ENCODE data around the gene CAMK1. TPM values are rescaled to one million over a fixed set of nuclear protein-coding genes. Genes with fewer than 3 reads are reported as not detected.

The CAMK1 gene
- total and polyA plus RNA-seq, 9 of the 15 experiments (the other 6 are each of a cell fraction or from before 2014, with no cell fraction given), result 0.23 to 10.7 (median 6.0) TPM

DNA sequence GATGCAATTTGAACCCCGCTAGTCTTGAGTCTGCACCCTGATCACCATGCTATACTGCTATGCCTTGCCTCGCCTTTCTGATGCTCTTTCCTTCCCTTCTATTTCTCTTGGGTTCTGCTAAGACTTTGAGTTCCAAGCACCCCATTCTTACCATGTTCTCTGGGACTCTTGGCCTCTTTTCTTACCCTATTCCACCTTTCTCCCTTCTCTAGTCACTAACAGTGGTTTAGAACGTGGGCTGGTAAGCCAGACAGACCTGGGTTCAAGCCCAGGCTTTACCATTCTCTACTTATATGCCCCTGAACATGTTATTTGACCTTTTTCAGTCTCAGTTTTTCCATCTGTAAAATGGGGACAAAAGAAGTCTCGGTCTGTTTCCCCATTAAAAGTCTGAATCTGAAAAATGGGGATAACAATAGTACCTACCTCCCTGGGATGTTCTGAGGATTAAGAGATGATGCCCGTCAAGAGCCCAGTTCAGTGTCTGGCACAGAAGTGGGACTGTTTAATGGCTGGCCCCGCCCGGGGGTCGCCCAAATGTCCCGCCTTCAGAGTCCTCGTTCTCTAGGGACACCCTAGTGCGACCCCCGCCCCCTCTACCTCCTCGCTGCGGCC is 22.1 kb upstream of the CAMK1 start (continued):
- TF ChIP-seq ZBTB1 (CRISPR knock-in tag; IDR thresholded peaks at IDR 0.05; ENCODE audit: borderline replicate concordance, low read depth) (0 out of 2 replicates have a peak, but pooled peaks have one; percentile 34), CREM (IDR thresholded peaks at IDR 0.05; ENCODE audit: low read depth) (no peak), RCOR1 (IDR thresholded peaks at IDR 0.05; ENCODE audit: borderline replicate concordance in 1 of 2, low read depth in 2 of 2, low read length in 2 of 2) (peak in 1 of 2 experiments; percentile 64; a peak in 2 of 4 replicates), MIER1 (IDR thresholded peaks at IDR 0.05; ENCODE audit: low read depth) (peak; percentile 62; the same call in 1 of the 2 replicates), ZNF551 (CRISPR knock-in tag; IDR thresholded peaks at IDR 0.05) (0 out of 2 replicates have a peak, but pooled peaks have one; percentile 65), TEAD1 (CRISPR knock-in tag; IDR thresholded peaks at IDR 0.05) (peak in 1 of 2 experiments; percentile 37; a peak in 1 of 4 replicates), NCOA4 (IDR thresholded peaks at IDR 0.05; ENCODE audit: partially characterized antibody) (no peak), HCFC1 (IDR thresholded peaks at IDR 0.05; ENCODE audit: low read depth, low read length) (0 out of 2 replicates have a peak, but pooled peaks have one; percentile 9), EWSR1 (IDR thresholded peaks at IDR 0.05; ENCODE audit: borderline replicate concordance, low read depth, partially characterized antibody) (no peak), CBX1 (IDR thresholded peaks at IDR 0.05; ENCODE audit: low read depth) (peak; percentile 81; the same call in 1 of the 2 replicates), TEAD2 (tag; IDR thresholded peaks at IDR 0.05) (no peak), POLR2AphosphoS2 (IDR thresholded peaks at IDR 0.05; ENCODE audit: low read length) (no peak), PML (IDR thresholded peaks at IDR 0.05; ENCODE audit: low read length) (no peak; the same call in 1 of the 2 replicates), ERF (CRISPR knock-in tag; IDR thresholded peaks at IDR 0.05) (peak; percentile 18; the same call in 1 of the 2 replicates)
- TF ChIP-seq, protein P1, sequence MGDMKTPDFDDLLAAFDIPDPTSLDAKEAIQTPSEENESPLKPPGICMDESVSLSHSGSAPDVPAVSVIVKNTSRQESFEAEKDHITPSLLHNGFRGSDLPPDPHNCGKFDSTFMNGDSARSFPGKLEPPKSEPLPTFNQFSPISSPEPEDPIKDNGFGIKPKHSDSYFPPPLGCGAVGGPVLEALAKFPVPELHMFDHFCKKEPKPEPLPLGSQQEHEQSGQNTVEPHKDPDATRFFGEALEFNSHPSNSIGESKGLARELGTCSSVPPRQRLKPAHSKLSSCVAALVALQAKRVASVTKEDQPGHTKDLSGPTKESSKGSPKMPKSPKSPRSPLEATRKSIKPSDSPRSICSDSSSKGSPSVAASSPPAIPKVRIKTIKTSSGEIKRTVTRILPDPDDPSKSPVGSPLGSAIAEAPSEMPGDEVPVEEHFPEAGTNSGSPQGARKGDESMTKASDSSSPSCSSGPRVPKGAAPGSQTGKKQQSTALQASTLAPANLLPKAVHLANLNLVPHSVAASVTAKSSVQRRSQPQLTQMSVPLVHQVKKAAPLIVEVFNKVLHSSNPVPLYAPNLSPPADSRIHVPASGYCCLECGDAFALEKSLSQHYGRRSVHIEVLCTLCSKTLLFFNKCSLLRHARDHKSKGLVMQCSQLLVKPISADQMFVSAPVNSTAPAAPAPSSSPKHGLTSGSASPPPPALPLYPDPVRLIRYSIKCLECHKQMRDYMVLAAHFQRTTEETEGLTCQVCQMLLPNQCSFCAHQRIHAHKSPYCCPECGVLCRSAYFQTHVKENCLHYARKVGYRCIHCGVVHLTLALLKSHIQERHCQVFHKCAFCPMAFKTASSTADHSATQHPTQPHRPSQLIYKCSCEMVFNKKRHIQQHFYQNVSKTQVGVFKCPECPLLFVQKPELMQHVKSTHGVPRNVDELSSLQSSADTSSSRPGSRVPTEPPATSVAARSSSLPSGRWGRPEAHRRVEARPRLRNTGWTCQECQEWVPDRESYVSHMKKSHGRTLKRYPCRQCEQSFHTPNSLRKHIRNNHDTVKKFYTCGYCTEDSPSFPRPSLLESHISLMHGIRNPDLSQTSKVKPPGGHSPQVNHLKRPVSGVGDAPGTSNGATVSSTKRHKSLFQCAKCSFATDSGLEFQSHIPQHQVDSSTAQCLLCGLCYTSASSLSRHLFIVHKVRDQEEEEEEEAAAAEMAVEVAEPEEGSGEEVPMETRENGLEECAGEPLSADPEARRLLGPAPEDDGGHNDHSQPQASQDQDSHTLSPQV (IDR thresholded peaks at IDR 0.05), result peak; percentile 55; the same call in 1 of the 2 replicates
- TF ChIP-seq, protein P2, sequence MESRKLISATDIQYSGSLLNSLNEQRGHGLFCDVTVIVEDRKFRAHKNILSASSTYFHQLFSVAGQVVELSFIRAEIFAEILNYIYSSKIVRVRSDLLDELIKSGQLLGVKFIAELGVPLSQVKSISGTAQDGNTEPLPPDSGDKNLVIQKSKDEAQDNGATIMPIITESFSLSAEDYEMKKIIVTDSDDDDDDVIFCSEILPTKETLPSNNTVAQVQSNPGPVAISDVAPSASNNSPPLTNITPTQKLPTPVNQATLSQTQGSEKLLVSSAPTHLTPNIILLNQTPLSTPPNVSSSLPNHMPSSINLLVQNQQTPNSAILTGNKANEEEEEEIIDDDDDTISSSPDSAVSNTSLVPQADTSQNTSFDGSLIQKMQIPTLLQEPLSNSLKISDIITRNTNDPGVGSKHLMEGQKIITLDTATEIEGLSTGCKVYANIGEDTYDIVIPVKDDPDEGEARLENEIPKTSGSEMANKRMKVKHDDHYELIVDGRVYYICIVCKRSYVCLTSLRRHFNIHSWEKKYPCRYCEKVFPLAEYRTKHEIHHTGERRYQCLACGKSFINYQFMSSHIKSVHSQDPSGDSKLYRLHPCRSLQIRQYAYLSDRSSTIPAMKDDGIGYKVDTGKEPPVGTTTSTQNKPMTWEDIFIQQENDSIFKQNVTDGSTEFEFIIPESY (CRISPR knock-in tag; IDR thresholded peaks at IDR 0.05), result 0 out of 2 replicates have a peak, but pooled peaks have one; percentile 31
- TF ChIP-seq, protein P3, sequence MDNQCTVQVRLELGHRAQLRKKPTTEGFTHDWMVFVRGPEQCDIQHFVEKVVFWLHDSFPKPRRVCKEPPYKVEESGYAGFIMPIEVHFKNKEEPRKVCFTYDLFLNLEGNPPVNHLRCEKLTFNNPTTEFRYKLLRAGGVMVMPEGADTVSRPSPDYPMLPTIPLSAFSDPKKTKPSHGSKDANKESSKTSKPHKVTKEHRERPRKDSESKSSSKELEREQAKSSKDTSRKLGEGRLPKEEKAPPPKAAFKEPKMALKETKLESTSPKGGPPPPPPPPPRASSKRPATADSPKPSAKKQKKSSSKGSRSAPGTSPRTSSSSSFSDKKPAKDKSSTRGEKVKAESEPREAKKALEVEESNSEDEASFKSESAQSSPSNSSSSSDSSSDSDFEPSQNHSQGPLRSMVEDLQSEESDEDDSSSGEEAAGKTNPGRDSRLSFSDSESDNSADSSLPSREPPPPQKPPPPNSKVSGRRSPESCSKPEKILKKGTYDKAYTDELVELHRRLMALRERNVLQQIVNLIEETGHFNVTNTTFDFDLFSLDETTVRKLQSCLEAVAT (IDR thresholded peaks at IDR 0.05), result peak in 1 of 2 experiments; percentile 11; a peak in 1 of 4 replicates
- TF ChIP-seq, protein P4, sequence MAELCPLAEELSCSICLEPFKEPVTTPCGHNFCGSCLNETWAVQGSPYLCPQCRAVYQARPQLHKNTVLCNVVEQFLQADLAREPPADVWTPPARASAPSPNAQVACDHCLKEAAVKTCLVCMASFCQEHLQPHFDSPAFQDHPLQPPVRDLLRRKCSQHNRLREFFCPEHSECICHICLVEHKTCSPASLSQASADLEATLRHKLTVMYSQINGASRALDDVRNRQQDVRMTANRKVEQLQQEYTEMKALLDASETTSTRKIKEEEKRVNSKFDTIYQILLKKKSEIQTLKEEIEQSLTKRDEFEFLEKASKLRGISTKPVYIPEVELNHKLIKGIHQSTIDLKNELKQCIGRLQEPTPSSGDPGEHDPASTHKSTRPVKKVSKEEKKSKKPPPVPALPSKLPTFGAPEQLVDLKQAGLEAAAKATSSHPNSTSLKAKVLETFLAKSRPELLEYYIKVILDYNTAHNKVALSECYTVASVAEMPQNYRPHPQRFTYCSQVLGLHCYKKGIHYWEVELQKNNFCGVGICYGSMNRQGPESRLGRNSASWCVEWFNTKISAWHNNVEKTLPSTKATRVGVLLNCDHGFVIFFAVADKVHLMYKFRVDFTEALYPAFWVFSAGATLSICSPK (IDR thresholded peaks at IDR 0.05; ENCODE audit: borderline replicate concordance), result 0 out of 2 replicates have a peak, but pooled peaks have one; percentile 66
